H1 (cell line): ENCODE measurements around the gene KLHL29.

Experiments used
- CHD2 ChIP-seq: IDR thresholded peaks from 2 replicates; pipeline ENCODE4 v1.6.1; 2012; ENCODE audit warnings: low read length, improper control_type of control experiment
- CREB1 ChIP-seq: IDR thresholded peaks from 2 replicates; pipeline ENCODE4 v1.6.1; 2012; ENCODE audit warnings: inconsistent platforms
- CTCF ChIP-seq, 3 experiments: IDR thresholded peaks; 1 replicate in 2 of 3; 2 replicates in 1 of 3; pipeline versions ENCODE4 v1.5.1 to v1.6.1; 2011; ENCODE audit warnings: low read length in 3 of 3, mild to moderate bottlenecking in 3 of 3, inconsistent platforms in 2 of 3, low read depth in 1 of 3, moderate library complexity in 1 of 3; ENCODE audit not compliant: insufficient read depth in 1 of 3; ENCODE audit errors: control extremely low read depth in 1 of 3

DNA sequence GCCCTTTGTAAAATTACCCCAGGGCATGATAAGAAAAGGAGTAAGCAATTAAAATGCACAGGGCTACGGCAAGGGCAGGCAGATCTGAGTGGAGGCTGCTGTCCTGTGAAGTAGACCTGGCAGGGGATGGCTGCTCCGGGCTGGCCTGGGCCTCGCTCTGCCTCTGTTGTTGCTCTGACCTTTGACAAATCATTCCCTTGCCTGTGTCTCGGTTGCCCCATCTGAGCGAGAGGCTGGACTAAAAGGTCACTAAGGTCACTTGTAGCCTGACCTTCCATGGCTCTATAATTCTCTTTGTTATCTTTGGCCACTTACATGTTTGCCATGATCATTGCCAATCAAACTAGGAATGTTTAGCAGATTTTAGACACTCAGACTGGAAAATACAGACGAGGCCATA lies 118.1 kb downstream of the KLHL29 start:
- TF ChIP-seq CREB1 = no peak
- no peak for TF ChIP-seq CTCF (IDR thresholded peaks at IDR 0.05; ENCODE audit: control extremely low read depth in 1 of 3, insufficient read depth in 1 of 3, low read depth in 1 of 3, low read length in 3 of 3)
- no peak for TF ChIP-seq CHD2
